Fibroblast of lung (primary cell): ENCODE data around the gene KCNQ2. TPM values are rescaled to one million over a fixed set of nuclear protein-coding genes. Genes with fewer than 3 reads are reported as not detected.

Experiments
- DNase-seq, 2 donors: peaks; one replicate each; pipeline versions ENCODE4 v3.0.0 to v3.0.0-alpha.2; 2010; ENCODE audit warnings: low read depth in 2 of 2
- H2AFZ ChIP-seq: 2 replicates; pipeline ENCODE4 v1.5.1; 2012; ENCODE audit warnings: low read length, control low read depth, inconsistent platforms
- H3K27ac ChIP-seq: 2 replicates; pipeline ENCODE4 v1.5.1; 2011; ENCODE audit warnings: low read length, control low read depth; ENCODE audit not compliant: insufficient read depth
- H3K27me3 ChIP-seq: 2 replicates; pipeline ENCODE4 v1.5.1; 2011; ENCODE audit warnings: mild to moderate bottlenecking, low read length; ENCODE audit not compliant: control insufficient read depth, insufficient read depth
- H3K36me3 ChIP-seq: 2 replicates; pipeline ENCODE4 v1.5.1; 2011; ENCODE audit warnings: low read length; ENCODE audit not compliant: control insufficient read depth, insufficient read depth
- H3K4me1 ChIP-seq: 2 replicates; pipeline ENCODE4 v1.5.1; 2011; ENCODE audit warnings: low read length; ENCODE audit not compliant: control insufficient read depth, insufficient read depth; ENCODE audit errors: extremely low read depth
- H3K4me2 ChIP-seq: 2 replicates; pipeline ENCODE4 v1.5.1; 2011; ENCODE audit warnings: low read length, control low read depth; ENCODE audit not compliant: insufficient read depth; ENCODE audit errors: extremely low read depth
- H3K4me3 ChIP-seq, 4 experiments: fragments of 200-600 bp in 1 of 4; sonication (generic) in 1 of 4; replicated peaks in 1 of 4; 2 replicates each; pipeline ENCODE4 v1.5.1; 2011 to 2016; ENCODE audit warnings: low read length in 4 of 4, low read depth in 3 of 4, mild to moderate bottlenecking in 3 of 4, control low read depth in 2 of 4, inconsistent platforms in 1 of 4, mixed read lengths in 1 of 4; ENCODE audit not compliant: insufficient read depth in 1 of 4; ENCODE audit errors: control extremely low read depth in 1 of 4
- H3K79me2 ChIP-seq: 2 replicates; pipeline ENCODE4 v1.5.1; 2012; ENCODE audit warnings: mild to moderate bottlenecking, low read length, inconsistent platforms; ENCODE audit not compliant: control insufficient read depth, insufficient read depth
- H3K9ac ChIP-seq: 2 replicates; pipeline ENCODE4 v1.5.1; 2011; ENCODE audit warnings: mild to moderate bottlenecking, low read length, control low read depth; ENCODE audit not compliant: insufficient read depth
- H3K9me3 ChIP-seq: 2 replicates; pipeline ENCODE4 v1.5.1; 2012; ENCODE audit warnings: low read depth, low read length; ENCODE audit not compliant: control insufficient read depth, insufficient read depth
- H4K20me1 ChIP-seq: 2 replicates; pipeline ENCODE4 v1.5.1; 2011; ENCODE audit warnings: low read length; ENCODE audit not compliant: control insufficient read depth, insufficient read depth; ENCODE audit errors: extremely low read depth
- EZH2 ChIP-seq: IDR thresholded peaks from 2 replicates; pipeline ENCODE4 v1.5.1; 2012; ENCODE audit warnings: low read length, control low read depth, mild to moderate bottlenecking; ENCODE audit errors: missing control alignments
- polyA plus RNA-seq, 2 donors: library from polyadenylated mRNA; depleted of rRNA in 1 of 2; stranded (reverse) in 1 of 2; unstranded in 1 of 2; fragments of >200 nt; gene quantifications; 2 replicates each; pipeline ENCODE4 v1.2.1, GENCODE V29; 2011 to 2012; ENCODE audit warnings: missing spikeins in 1 of 2
- total RNA-seq: library from RNA; depleted of rRNA; stranded (reverse); fragments of >200 nt; gene quantifications from 2 replicates; pipeline ENCODE4 v1.2.1, GENCODE V29; 2014
- TF ChIP-seq, protein P1 (sequence below), 2 donors: IDR thresholded peaks in 1 of 2; conservative IDR thresholded peaks in 1 of 2; 1 replicate in 1 of 2; 2 replicates in 1 of 2; pipeline ENCODE4 v1.5.1; 2011 to 2012; ENCODE audit warnings: low read length in 2 of 2, control low read depth in 1 of 2, inconsistent platforms in 1 of 2, low read depth in 1 of 2, mild to moderate bottlenecking in 1 of 2

KCNQ2 gene
- total and polyA plus RNA-seq, 2 donors (not counting 1 experiment from before 2014, with no cell fraction given) = not detected

GRCh38 chr20:63487781-63488241 lies 15.4 kb upstream of the KCNQ2 start:
- Histone ChIP-seq H3K79me2 (no peaks in the 10 kb centered on the region), H3K9me3 (no peaks in the 10 kb centered on the region), H3K27me3 (peaks cover 7% of the 10 kb centered on the region), H3K4me1 (no peaks in the 10 kb centered on the region), H3K9ac (no peak overlapping the region), H3K27ac (no peak overlapping the region), H4K20me1 (no peaks in the 10 kb centered on the region), H2AFZ (no peak overlapping the region), H3K4me3 (no peak overlapping the region), H3K4me2 (no peak overlapping the region), H3K36me3 (no peaks in the 10 kb centered on the region)
- no peak for DNase-seq
- TF ChIP-seq, protein P1, sequence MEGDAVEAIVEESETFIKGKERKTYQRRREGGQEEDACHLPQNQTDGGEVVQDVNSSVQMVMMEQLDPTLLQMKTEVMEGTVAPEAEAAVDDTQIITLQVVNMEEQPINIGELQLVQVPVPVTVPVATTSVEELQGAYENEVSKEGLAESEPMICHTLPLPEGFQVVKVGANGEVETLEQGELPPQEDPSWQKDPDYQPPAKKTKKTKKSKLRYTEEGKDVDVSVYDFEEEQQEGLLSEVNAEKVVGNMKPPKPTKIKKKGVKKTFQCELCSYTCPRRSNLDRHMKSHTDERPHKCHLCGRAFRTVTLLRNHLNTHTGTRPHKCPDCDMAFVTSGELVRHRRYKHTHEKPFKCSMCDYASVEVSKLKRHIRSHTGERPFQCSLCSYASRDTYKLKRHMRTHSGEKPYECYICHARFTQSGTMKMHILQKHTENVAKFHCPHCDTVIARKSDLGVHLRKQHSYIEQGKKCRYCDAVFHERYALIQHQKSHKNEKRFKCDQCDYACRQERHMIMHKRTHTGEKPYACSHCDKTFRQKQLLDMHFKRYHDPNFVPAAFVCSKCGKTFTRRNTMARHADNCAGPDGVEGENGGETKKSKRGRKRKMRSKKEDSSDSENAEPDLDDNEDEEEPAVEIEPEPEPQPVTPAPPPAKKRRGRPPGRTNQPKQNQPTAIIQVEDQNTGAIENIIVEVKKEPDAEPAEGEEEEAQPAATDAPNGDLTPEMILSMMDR (conservative IDR thresholded peaks at IDR 0.05 in 1 of 2, IDR thresholded peaks at IDR 0.05 in 1 of 2; ENCODE audit: low read depth in 1 of 2, low read length in 2 of 2) = no peak
- no peak for TF ChIP-seq EZH2

- Histone ChIP-seq H3K27ac (no peak overlapping the region), H3K4me2 (no peak overlapping the region), H3K36me3 (no peaks in the 10 kb centered on the region), H3K4me1 (no peaks in the 10 kb centered on the region), H3K4me3 (no peak overlapping the region), H4K20me1 (no peaks in the 10 kb centered on the region), H2AFZ (no peak overlapping the region), H3K79me2 (no peaks in the 10 kb centered on the region), H3K9ac (no peak overlapping the region), H3K9me3 (no peaks in the 10 kb centered on the region), H3K27me3 (peaks cover 7% of the 10 kb centered on the region)
- no peak for DNase-seq
- TF ChIP-seq EZH2 = no peak
- TF ChIP-seq, protein P1 (conservative IDR thresholded peaks at IDR 0.05 in 1 of 2, IDR thresholded peaks at IDR 0.05 in 1 of 2; ENCODE audit: low read depth in 1 of 2, low read length in 2 of 2) = no peak
These were observed 14.8 kb upstream of the KCNQ2 start for GRCh38 chr20:63487116-63487764.

GRCh38 chr20:63486300-63486855 lies 13.9 kb upstream of the KCNQ2 start:
- Histone ChIP-seq H3K36me3 (no peaks in the 10 kb centered on the region), H4K20me1 (no peaks in the 10 kb centered on the region), H3K27me3 (peaks cover 7% of the 10 kb centered on the region), H2AFZ (no peak overlapping the region), H3K4me2 (no peak overlapping the region), H3K4me1 (no peaks in the 10 kb centered on the region), H3K27ac (no peak overlapping the region), H3K79me2 (no peaks in the 10 kb centered on the region), H3K4me3 (no peak overlapping the region), H3K9me3 (no peaks in the 10 kb centered on the region), H3K9ac (no peak overlapping the region)
- no peak for DNase-seq
- TF ChIP-seq, protein P1 (conservative IDR thresholded peaks at IDR 0.05 in 1 of 2, IDR thresholded peaks at IDR 0.05 in 1 of 2; ENCODE audit: low read depth in 1 of 2, low read length in 2 of 2) = no peak
- TF ChIP-seq EZH2 = no peak
